Activated naive CD4-positive, alpha-beta T cell treated with anti-CD3 and anti-CD28 coated beads for 36 hours (primary cell): ENCODE results near the gene KLHL4. TPM values are rescaled to one million over a fixed set of nuclear protein-coding genes. Genes with fewer than 3 reads are reported as not detected.
"Not testable (repeated sequence)": the region's sequence is repeated elsewhere in the genome, so short reads cannot be mapped to it uniquely, and the experiment has no call there.

ENCODE experiments used
- CTCF ChIA-PET: fragments of 350-600 bp; sonication (Branson Sonifier 250); formaldehyde crosslinking; loops from one replicate; lab custom pipeline; 2021; ENCODE audit warnings: antibody characterized with exemption; lab: Charles Lee
- DNase-seq: peaks from one replicate; pipeline ENCODE4 v3.0.0-alpha.2; 2020
- H3K27ac Mint-ChIP-seq: one replicate; pipeline ENCODE4 v1.8.0; 2021; ENCODE audit warnings: mild to moderate bottlenecking, mixed read lengths
- H3K27me3 Mint-ChIP-seq: one replicate; pipeline ENCODE4 v1.8.0; 2021; ENCODE audit warnings: low read depth, mixed read lengths
- H3K36me3 Mint-ChIP-seq: one replicate; pipeline ENCODE4 v1.8.0; 2021; ENCODE audit warnings: low read depth, mixed read lengths
- H3K4me1 Mint-ChIP-seq: one replicate; pipeline ENCODE4 v1.8.0; 2021; ENCODE audit warnings: low read depth, mixed read lengths
- H3K4me3 Mint-ChIP-seq: one replicate; pipeline ENCODE4 v1.8.0; 2021; ENCODE audit warnings: mild to moderate bottlenecking, moderate library complexity, mixed read lengths
- H3K9me3 Mint-ChIP-seq: one replicate; pipeline ENCODE4 v1.8.0; 2021; ENCODE audit warnings: mixed read lengths
- intact Hi-C: fragments of 100-400 bp; cut with micrococcal nuclease; formaldehyde crosslinking; loops from one replicate; pipeline ENCODE4 v1.15.1; 2023
- total RNA-seq, 2 experiments: library from RNA; stranded (reverse); gene quantifications; one replicate each; pipeline ENCODE4 v1.2.3, GENCODE V29; 2021

The KLHL4 gene, protein sequence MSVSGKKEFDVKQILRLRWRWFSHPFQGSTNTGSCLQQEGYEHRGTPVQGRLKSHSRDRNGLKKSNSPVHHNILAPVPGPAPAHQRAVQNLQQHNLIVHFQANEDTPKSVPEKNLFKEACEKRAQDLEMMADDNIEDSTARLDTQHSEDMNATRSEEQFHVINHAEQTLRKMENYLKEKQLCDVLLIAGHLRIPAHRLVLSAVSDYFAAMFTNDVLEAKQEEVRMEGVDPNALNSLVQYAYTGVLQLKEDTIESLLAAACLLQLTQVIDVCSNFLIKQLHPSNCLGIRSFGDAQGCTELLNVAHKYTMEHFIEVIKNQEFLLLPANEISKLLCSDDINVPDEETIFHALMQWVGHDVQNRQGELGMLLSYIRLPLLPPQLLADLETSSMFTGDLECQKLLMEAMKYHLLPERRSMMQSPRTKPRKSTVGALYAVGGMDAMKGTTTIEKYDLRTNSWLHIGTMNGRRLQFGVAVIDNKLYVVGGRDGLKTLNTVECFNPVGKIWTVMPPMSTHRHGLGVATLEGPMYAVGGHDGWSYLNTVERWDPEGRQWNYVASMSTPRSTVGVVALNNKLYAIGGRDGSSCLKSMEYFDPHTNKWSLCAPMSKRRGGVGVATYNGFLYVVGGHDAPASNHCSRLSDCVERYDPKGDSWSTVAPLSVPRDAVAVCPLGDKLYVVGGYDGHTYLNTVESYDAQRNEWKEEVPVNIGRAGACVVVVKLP
- not detected for total RNA-seq

DNA sequence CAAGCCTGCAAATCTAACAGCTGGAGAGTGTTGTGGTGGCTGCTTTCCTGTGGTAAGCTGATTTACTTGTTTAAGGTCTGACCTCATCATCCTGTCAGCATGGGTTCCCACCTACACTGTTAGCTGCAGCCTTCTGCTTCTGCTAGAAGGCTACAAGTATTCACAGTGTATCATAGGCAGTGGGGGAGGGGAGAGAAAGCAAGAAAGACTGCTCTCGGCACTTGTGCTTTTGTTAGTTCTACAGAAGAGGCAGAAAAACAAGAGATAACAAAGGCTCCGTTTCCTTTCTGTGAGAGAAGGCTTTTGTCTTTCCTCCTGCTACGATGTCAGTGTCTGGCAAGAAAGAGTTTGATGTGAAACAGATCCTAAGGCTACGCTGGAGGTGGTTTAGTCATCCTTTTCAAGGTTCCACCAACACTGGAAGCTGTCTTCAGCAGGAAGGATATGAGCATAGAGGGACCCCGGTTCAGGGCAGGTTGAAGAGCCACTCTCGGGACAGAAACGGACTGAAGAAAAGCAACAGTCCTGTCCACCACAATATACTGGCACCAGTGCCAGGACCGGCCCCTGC lies at the start of gene KLHL4:
KLHL4 (plus strand) TSS at position 232 of the 571 bp plus-strand sequence; CDS start at position 324, 92 bp downstream.
- no peaks in the 10 kb centered on the region for H3K27me3 Mint-ChIP-seq
- intact Hi-C loops, result no loop called here

DNA sequence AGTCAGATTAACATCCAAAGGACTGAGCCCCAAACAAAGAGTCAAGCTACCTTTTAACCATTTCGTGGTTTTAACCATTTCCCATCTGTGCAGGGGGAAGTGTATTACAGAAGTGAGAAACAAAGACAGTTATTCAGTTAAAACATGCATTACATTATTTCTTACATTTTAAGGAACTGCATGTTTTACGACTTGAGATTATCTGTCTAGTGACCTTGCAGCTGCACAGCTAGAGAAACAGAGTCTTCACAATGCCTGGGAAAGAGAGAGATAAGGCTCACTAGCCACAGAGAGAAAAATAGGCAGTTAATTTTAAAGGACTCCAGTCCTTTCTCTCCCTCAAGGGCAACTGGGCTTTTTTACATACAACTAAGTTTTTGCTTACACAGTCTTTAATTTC lies 48.7 kb upstream of the KLHL4 start:
- Mint-ChIP-seq H3K4me3 (no peak overlapping the region), H3K27ac (no peak overlapping the region), H3K36me3 (no peaks in the 10 kb centered on the region), H3K27me3 (no peaks in the 10 kb centered on the region), H3K4me1 (no peaks in the 10 kb centered on the region), H3K9me3 (peaks cover 2% of the 10 kb centered on the region)
- intact Hi-C loops, result no loop called here
- no peak for DNase-seq
- CTCF ChIA-PET, result no interaction called here

More for the DNA sequence above, at the start of gene KLHL4:
- CTCF ChIA-PET, result no interaction called here
- Mint-ChIP-seq H3K4me3 (no peak within 1 kb of the TSS), H3K27ac (no peak within 1 kb of the TSS), H3K9me3 (no peaks in the 10 kb centered on the region), H3K36me3 (no peaks in the 10 kb centered on the region), H3K4me1 (no peaks in the 10 kb centered on the region)
- no peak for DNase-seq

DNA sequence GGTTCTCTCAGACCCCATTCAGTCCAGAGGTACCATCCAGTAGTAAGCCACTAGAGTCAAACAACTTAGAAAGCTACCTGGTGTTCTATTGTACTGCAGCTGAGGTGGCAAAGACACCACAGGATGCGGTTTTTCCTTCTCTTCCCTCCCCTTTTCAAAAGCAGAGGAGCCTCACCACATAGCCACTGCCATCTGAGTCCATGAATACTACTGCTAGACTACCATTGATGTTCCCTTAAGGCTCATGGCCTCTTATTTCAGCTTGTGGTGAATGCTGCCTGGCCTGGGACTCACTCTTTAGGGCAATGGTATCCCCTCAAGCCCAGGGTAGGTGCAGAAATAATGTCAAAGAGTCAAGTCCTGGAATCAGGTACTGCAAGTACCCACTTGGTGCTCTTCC lies 41.8 kb upstream of the KLHL4 start:
- no peak overlapping the region for H3K4me3 Mint-ChIP-seq

DNA sequence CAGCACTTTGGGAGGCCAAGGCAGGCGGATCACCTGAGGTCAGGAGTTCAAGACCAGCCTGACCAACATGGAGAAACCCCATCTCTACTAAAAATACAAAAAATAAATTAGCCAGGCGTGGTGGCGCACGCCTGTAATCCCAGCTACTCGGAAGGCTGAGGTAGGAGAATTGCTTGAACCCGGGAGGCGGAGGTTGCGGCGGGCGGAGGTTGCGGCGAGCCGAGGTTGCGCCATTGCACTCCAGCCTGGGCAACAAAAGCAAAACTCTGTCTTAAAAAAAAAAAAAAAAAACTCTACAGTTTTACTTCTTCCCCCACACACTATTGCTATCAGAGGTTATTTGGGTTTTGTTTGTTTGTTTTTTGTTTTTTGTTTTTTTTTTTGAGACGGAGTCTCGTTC lies 38.9 kb upstream of the KLHL4 start:
- CTCF ChIA-PET, result not testable (repeated sequence)

More for the DNA sequence above, 41.8 kb upstream of the KLHL4 start:
- DNase-seq, result no peak
- intact Hi-C loops, result no loop called here
- CTCF ChIA-PET, result no interaction called here
- H3K9me3 Mint-ChIP-seq, result no peaks in the 10 kb centered on the region
- no peaks in the 10 kb centered on the region for H3K4me1 Mint-ChIP-seq
- H3K27ac Mint-ChIP-seq, result no peak overlapping the region
- H3K27me3 Mint-ChIP-seq, result no peaks in the 10 kb centered on the region
- H3K36me3 Mint-ChIP-seq, result no peaks in the 10 kb centered on the region

DNA sequence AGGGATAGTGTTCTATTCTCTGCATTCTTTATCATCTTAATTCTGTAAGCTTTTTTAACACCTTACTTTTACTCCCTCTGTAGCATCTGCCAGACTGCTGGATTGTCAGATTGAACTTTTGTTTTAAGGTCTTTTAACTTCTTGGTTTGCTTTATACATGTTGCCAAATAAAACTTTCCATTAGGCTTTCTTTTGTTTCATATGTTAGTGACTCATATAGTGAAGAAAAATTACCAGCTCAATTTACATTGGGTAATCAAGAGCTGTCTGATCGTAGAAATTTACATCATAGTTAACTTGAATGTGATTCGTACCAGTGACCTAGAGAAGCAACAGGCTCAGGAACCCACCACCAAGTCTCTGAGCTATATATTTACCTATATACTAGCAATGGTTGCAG lies 28.5 kb upstream of the KLHL4 start:
- Mint-ChIP-seq H3K36me3 (no peaks in the 10 kb centered on the region), H3K27ac (no peak overlapping the region), H3K27me3 (no peaks in the 10 kb centered on the region), H3K4me3 (no peak overlapping the region), H3K9me3 (no peaks in the 10 kb centered on the region), H3K4me1 (no peaks in the 10 kb centered on the region)
- no peak for DNase-seq
- intact Hi-C loops, result no loop called here
- CTCF ChIA-PET, result interaction anchor here (0.5 kb wide), 1 partner anchor 973 kb away, joined by 4 read pairs; no protein-coding TSS in a partner anchor

More for the DNA sequence above, 38.9 kb upstream of the KLHL4 start:
- intact Hi-C loops, H3K4me1 Mint-ChIP-seq, DNase-seq, H3K4me3 Mint-ChIP-seq, H3K27ac Mint-ChIP-seq, H3K9me3 Mint-ChIP-seq, H3K27me3 Mint-ChIP-seq, H3K36me3 Mint-ChIP-seq: not testable (repeated sequence)

DNA sequence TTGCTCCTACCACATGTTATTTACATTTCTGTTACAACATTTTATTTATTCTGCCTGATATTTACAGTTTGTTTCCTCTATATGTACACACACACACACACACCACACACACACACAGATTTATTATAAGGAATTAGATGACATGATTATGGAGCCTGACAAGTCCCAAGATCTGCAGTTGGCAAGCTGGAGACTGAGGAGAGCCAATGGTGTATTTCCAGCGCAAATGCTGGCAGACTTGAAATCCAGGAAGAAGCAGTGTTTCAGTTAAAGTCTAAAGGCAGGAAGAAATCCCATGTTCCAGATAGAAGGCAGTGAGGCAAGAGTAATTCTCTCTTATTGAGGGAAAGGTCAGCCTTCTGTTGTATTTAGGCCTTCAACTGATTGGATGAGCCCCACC lies 1.8 kb upstream of the KLHL4 start:
- H3K27me3 Mint-ChIP-seq, result no peaks in the 10 kb centered on the region
- H3K4me1 Mint-ChIP-seq, result no peaks in the 10 kb centered on the region
- no peaks in the 10 kb centered on the region for H3K9me3 Mint-ChIP-seq
- no peak overlapping the region for H3K4me3 Mint-ChIP-seq
- H3K27ac Mint-ChIP-seq, result no peak overlapping the region
- H3K36me3 Mint-ChIP-seq, result no peaks in the 10 kb centered on the region
- no peak for DNase-seq
- CTCF ChIA-PET, result no interaction called here
- intact Hi-C loops, result no loop called here

DNA sequence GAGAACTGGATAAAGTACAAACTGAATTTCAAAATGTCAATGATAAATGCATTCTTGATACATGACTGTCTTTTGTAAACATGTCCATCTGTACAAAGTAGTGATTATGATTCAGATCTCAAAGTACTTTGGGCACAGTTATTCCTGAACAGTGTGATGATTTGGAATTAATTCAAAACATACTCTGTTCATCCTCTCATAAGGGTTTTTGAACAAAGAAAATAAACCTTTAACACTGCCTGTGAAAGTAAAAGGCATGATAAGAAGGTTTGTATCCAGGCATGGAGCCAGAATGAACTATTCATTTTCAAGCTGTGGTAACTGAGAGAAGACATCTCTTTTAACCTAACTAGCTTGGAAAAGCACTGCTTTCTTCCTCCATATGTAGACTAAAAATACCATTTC lies 883 bp upstream of the KLHL4 start:
- no peaks in the 10 kb centered on the region for H3K4me1 Mint-ChIP-seq
- no peak for DNase-seq
- intact Hi-C loops, result no loop called here
- H3K9me3 Mint-ChIP-seq, result no peaks in the 10 kb centered on the region
- H3K27me3 Mint-ChIP-seq, result no peaks in the 10 kb centered on the region
- H3K4me3 Mint-ChIP-seq, result no peak overlapping the region
- CTCF ChIA-PET, result no interaction called here
- no peak overlapping the region for H3K27ac Mint-ChIP-seq
- no peaks in the 10 kb centered on the region for H3K36me3 Mint-ChIP-seq

DNA sequence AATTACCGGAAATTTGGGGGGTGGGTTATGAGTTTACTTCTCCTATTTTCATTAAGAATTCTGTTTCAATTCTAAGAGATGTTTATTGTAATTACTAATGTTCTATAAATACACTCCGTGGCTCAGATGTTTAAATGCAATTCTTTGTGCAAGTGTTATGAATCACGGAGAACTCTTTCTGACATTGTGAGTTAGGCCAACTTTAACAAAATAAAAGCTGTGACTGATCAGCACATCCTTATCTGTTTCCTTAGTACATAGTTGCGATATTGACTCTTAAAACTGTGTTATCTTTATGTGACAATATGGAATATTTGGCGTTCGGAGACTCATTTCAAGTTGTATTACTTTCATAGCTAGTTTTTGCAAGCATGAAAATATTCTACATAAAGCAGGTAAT lies 902 bp downstream of the KLHL4 start:
- H3K9me3 Mint-ChIP-seq, result no peaks in the 10 kb centered on the region
- no peaks in the 10 kb centered on the region for H3K36me3 Mint-ChIP-seq
- no peaks in the 10 kb centered on the region for H3K27me3 Mint-ChIP-seq
- H3K4me3 Mint-ChIP-seq, result no peak overlapping the region
- H3K4me1 Mint-ChIP-seq, result no peaks in the 10 kb centered on the region
- no peak overlapping the region for H3K27ac Mint-ChIP-seq
- no peak for DNase-seq
- intact Hi-C loops, result no loop called here
- CTCF ChIA-PET, result no interaction called here

DNA sequence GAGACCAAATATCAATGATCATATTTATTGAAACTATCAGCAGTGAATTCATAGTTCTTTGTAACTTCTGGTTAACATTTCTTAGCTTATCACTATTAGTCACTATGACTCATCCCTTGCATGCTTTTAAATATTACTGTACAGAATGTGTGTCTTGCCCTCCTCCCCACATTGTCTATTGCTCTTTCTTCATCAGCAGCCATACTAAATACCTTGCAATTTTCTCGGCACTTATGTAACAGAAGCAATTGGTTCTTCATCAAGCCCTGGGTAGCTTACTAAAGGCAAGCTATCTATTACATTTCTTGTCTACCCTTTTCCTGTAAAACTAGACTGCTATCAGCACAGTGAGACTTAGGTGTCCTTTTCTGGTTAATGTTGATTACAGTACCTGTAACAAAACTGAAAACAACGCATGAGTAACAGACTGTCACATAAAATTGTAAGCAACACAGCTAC lies 8.2 kb downstream of the KLHL4 start:
- Mint-ChIP-seq H3K9me3 (no peaks in the 10 kb centered on the region), H3K27ac (no peak overlapping the region), H3K36me3 (no peaks in the 10 kb centered on the region), H3K4me3 (no peak overlapping the region), H3K27me3 (no peaks in the 10 kb centered on the region), H3K4me1 (no peaks in the 10 kb centered on the region)
- intact Hi-C loops, result no loop called here
- CTCF ChIA-PET, result no interaction called here
- no peak for DNase-seq

DNA sequence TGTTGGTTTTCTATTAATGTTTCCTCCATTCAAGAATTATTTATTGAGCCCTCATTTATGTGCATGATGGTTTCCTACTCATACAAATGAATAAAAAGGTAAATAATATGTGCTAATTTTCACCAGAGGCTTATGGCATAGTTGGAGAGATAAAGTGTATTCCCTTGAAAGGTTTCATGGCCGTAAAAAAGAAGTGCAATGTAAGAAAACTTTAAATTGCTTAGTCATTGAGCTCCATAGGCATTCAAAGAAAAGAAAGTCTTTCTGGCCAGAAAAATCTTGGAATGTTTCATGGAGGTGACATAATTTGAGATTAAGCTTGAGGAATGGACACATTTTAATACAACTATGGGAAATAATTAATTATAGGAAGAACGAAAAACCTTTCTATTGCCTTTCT lies 8.7 kb downstream of the KLHL4 start:
- Mint-ChIP-seq H3K27ac (no peak overlapping the region), H3K27me3 (no peaks in the 10 kb centered on the region), H3K4me1 (no peaks in the 10 kb centered on the region), H3K4me3 (no peak overlapping the region), H3K36me3 (no peaks in the 10 kb centered on the region), H3K9me3 (no peaks in the 10 kb centered on the region)
- CTCF ChIA-PET, result no interaction called here
- intact Hi-C loops, result no loop called here
- DNase-seq, result no peak

DNA sequence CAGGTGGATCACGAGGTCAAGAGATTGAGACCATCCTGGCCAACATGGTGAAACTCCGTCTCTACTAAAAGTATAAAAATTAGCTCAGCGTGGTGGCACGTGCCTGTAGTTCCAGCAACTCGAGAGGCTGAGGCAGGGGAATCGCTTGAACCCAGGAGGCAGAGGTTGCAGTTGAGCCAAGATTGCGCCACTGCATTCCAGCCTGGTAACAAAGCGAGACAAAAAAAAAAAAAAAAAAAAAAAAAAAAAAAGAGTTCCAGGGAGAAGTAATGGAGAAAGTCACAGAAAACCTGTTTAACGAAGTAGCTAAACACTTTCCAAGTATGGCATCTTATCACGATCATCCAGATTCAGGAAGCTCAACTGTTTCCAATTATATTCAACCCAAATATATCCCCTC lies 10.9 kb downstream of the KLHL4 start:
- Mint-ChIP-seq H3K36me3 (no peaks in the 10 kb centered on the region), H3K9me3 (no peaks in the 10 kb centered on the region), H3K27me3 (no peaks in the 10 kb centered on the region), H3K4me1 (no peaks in the 10 kb centered on the region), H3K27ac (no peak overlapping the region), H3K4me3 (no peak overlapping the region)
- no peak for DNase-seq
- CTCF ChIA-PET, result no interaction called here
- intact Hi-C loops, result no loop called here

DNA sequence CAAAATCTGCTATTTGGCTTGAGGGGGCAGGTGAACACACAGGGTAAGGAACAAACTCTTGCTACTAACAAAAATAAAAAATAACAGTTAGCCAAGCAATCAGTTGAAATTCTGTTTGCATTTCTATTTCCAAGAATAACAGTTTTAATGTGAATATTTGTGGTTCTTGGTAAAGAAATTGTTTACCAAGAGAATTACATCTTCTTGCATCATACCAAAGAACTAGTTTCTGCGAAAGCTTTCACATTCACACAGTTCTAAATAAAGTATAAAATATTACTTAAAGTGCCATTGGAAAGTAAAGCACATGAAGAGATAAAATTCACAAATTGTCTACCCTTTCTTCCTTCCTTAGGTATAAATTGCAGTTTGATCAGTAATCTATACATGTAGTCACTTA lies 54.4 kb downstream of the KLHL4 start:
- H3K36me3 Mint-ChIP-seq, result no peaks in the 10 kb centered on the region
- H3K27me3 Mint-ChIP-seq, result no peaks in the 10 kb centered on the region
- no peak overlapping the region for H3K4me3 Mint-ChIP-seq
- CTCF ChIA-PET, result no interaction called here
- no peak for DNase-seq
- no peaks in the 10 kb centered on the region for H3K9me3 Mint-ChIP-seq
- H3K27ac Mint-ChIP-seq, result no peak overlapping the region
- intact Hi-C loops, result no loop called here
- H3K4me1 Mint-ChIP-seq, result no peaks in the 10 kb centered on the region
